HL-60/S4 (cell line): Measurements from ENCODE around the gene MNT.

ENCODE experiments used
- in situ Hi-C: fragments of 300-500 bp; cut with MboI; formaldehyde crosslinking; loops from 2 replicates; pipeline ENCODE4 v1.14.3; 2022; ENCODE audit warnings: low sequenced_read_pairs

Gene MNT

GRCh38 chr17:2365132-2365531 is 35.7 kb downstream of the MNT start:
- in situ Hi-C loops = no loop called here

- in situ Hi-C loops = no loop called here
Observed at GRCh38 chr17:2364763-2365116, 36.1 kb downstream of the MNT start.

DNA sequence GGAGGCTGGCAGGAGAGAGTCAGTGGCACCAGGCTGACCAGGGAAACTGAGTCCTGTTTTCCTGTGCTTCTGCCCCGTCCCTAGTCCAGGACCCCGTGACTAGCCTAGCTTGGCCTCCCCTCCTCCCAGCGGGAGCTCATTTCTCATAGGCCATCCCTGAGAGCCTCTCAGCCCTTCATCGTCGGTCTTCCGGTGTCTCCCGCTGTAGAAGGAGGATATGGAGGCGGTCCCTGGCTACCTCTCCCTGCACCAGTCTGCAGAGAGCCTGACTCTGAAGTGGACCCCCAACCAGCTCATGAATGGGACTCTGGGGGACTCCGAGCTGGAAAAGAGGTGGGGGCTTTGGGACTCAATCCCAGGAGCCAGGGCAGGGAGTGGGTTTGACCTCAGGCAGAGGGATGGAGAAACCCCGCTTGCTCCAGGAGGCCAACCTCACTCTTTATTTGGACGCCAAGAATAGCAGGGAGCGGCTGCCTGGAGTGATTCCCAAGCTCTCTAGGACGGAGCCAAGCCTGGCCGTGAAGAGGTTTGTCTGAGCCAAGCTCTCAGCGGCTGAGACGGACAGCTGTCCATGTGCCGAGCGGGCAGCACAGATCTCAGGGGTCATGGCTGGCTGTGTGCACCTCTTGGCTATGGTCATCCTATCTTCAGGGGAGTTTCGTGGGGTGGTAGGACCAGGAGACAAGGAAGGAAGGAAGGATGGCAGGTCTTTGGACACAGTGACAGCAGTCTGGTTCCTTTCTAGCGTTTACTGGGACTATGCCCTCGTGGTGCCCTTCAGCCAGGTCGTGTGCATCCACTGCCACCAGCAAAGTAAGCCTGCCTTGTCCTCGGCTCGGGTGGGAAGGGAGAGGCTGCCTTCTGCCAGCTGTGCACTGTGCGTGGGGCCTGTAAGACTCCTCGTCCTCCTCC is 36.8 kb downstream of the MNT start:
- in situ Hi-C loops = no loop called here

DNA sequence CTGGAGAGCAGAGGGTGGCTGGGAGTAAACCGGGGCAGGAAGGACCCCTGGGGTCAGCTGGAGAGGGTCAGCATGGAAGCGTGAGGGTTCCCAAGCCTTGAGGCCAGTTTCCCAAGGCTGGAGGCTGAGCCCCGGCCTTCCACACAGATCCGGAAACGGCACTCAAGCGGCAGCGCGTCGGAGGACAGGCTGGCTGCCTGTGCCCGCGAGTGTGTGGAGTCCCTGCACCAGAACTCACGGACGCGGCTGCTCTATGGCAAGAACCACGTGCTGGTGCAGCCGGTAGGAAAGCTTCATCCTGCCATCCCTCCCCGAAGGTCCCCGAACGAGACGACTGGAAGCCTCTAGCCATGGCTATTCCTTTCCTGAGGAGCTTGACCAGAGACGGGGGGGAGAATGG is 37.5 kb downstream of the MNT start:
- in situ Hi-C loops = no loop called here

DNA sequence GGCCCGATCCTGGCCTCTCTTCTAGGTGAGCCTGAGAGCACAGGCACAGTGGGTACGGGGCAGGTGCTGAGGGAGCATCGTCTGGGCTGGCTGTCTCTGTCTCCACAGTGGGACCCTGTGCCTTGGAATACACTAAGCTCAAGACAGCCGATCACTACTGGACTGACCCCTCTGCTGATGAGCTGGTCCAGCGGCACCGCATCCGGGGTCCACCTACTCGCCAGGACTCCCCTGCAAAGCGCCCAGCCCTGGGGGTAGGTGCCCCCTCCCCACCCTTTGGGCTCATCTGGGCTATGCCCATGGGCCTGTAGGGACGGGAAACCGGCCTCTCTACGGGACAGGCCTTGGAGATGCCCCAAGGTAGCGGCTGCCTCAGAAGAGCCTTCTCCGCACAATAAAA is 38.0 kb downstream of the MNT start:
- in situ Hi-C loops = no loop called here

DNA sequence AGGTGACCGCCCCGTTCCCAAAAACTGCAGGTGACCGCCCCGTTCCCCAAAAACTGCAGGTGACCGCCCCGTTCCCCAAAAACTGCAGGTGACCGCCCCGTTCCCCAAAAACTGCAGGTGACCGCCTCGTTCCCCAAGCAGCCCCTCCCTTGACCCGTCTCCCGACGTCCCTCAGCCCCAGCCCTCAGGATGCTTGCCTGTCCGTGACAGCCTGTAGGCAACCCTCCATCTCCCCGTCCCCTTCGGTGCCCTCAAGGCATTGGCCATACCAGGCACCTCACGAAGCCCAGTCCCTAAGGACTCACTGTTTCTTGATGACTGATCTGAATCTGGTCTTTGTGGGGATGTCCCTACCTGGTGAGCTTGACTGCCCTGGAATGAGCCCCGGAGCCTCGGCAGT is 38.4 kb downstream of the MNT start:
- in situ Hi-C loops = no loop called here

DNA sequence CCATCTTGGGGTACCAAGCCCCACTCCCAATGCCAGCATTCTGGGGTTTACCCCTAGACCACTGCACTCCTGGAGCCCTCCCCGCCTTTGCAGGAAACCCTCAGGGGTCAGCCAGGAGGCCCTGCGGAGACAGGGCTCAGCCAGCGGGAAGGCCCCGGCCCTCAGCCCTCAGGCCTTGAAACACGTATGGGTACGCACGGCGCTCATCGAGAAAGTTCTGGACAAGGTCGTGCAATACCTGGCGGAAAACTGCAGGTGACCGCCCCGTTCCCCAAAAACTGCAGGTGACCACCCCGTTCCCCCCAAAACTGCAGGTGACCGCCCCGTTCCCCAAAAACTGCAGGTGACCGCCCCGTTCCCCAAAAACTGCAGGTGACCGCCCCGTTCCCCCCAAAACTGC is 38.8 kb downstream of the MNT start:
- in situ Hi-C loops = no loop called here

DNA sequence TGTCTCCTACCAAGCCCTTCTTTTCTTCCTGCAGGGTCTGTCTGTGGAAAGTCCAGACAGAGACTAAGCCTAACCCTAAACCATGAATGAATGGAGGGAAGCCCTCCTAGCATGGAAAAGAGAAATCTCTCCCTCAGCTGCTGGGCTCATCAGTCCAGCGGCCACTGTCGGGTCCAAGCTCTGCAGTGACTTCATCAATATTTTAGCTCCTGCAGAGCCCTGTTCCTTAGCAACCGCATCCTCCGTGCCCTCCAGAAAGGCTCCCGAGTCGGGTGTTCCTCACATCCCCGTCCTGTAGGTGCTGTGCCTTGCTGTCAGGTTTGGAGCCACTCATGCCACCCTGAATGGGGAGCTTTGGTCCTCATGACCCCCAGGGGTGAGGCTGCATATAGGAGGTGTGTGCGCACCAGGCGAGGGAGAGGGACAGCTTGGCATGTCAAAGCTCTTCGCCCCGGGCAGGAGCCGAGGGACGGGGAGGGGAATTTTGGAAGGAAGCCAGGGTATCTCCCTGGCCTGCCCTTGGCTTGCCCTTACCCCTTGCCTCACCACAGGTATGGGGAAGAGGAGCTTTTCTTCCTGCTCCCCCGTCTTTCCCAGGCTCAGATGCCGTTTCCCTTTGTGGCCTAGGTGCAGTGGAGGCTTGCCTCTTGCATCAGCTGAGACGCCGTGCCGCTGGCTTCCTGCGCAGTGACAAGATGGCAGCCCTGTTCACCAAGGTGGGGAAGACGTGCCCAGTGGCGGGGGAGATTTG is 39.7 kb downstream of the MNT start:
- in situ Hi-C loops = no loop called here

GRCh38 chr17:2357931-2358434 is 42.9 kb downstream of the MNT start:
- in situ Hi-C loops = no loop called here

DNA sequence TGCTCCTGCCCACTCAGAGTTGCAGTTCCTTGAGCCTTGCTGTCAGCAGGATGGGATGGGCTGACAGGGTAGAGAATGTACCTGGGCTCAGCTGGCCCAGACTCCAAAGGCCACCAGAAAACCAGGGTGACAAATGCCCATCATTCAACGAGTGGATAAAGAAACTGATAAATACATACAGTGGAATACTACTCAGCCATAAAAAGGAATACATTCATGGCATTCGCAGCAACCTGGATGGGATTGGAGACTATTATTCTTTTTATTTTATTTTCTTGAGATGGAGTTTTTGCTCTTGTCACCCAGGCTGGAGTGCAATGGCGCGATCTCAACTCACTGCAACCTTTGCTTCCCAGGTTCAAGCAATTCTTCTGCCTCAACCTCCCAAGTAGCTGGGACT is 43.6 kb downstream of the MNT start:
- in situ Hi-C loops = no loop called here

- in situ Hi-C loops = no loop called here
Observed at GRCh38 chr17:2354311-2354710, 46.5 kb downstream of the MNT start.

GRCh38 chr17:2351269-2351668 is 49.6 kb downstream of the MNT start:
- in situ Hi-C loops = no loop called here

DNA sequence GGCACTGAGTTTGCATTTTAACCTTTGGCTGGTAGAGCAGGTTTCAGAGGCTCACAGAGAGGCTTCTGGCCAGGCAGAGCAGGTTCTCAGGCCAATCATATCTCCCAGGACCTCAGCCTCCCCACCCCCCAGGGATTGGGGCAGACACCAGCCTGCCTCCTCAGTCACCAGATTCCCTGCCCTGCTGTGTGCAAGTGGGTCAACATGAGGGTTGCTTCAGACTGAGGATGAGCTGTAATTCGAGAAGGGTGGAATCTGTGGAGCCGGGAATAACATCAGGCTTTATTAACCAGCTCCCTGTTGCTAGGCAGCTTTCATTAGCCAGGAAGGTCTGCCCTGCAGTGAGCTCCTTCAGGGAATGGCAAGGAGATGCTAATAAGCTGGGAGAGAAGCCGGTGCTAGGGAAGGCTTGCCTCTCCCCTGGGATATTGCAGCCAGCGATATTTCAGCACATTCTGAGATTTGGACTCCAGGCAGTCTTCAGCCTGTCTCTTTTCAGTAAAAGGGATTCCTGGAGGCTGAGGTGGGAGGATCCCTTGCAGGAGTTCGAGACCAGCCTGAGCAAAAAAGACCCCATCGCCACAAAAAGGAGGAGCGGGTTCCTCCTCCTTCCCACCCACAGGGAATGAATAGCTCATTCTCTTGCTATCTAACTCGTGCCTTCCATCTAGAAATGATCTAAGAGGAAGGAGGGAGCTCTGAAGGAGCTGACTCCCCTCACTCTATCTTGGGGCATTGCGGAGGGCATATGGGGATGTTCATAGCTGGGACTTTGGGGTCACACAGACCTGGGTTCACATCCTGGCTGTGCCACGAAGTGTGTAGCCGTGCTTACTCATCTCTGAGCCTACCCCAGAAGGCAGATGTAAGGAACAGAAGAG is 52.8 kb downstream of the MNT start:
- in situ Hi-C loops = no loop called here

GRCh38 chr17:2346475-2346874 is 54.4 kb downstream of the MNT start:
- in situ Hi-C loops = no loop called here

- in situ Hi-C loops = no loop called here
Observed at GRCh38 chr17:2344528-2344927, 56.3 kb downstream of the MNT start.

DNA sequence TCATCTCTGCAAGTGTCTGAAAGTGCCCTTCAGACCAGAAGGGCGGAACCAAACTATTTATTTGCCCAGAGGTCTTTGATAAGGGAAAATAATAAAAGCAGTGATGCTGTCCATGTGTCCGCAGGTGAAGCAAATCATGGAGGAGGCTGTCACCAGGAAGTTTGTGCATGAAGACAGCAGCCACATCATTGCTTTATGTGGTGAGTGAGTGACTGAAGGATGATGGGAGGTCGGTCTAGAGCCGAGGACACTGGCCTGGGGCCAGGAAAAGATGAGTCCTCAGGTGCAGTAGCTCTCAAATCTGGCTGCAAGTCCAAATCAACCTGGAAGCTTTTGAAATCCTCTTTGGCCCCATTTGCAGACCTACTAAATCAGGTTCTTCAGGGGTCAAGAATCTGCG is 57.4 kb downstream of the MNT start:
- in situ Hi-C loops = no loop called here

- in situ Hi-C loops = no loop called here
Observed at GRCh38 chr17:2338315-2338657, 62.6 kb downstream of the MNT start.

GRCh38 chr17:2337544-2338314 is 63.1 kb downstream of the MNT start:
- in situ Hi-C loops = no loop called here

GRCh38 chr17:2336852-2337543 is 63.9 kb downstream of the MNT start, which contains the start of gene SGSM2:
Gene SGSM2 (plus strand): TSS chr17:2337501. CDS start chr17:2337689, 188 bp downstream.
- in situ Hi-C loops = no loop called here
